Fibroblast of skin of left biceps (primary cell): ENCODE data around the gene ATP2B2.

Experiments used
- DNase-seq, 2 experiments: peaks; one replicate each; pipeline ENCODE4 v3.0.0-alpha.2; 2013; ENCODE audit warnings: low read depth in 2 of 2

The ATP2B2 gene

GRCh38 chr3:10280177-10280529 lies 225.2 kb downstream of the ATP2B2 start:
- no peak for DNase-seq

GRCh38 chr3:10279384-10280176 lies 225.8 kb downstream of the ATP2B2 start:
- no peak for DNase-seq

- no peak for DNase-seq
Observed at GRCh38 chr3:10278501-10278900, 226.9 kb downstream of the ATP2B2 start.

- no peak for DNase-seq
Observed at GRCh38 chr3:10277115-10277625, 228.2 kb downstream of the ATP2B2 start.

- DNase-seq, result no peak
Observed at GRCh38 chr3:10274601-10275000, 230.8 kb downstream of the ATP2B2 start.
